MCF 10A (cell line): ENCODE data around the gene OR13C3. TPM values are rescaled to one million over a fixed set of nuclear protein-coding genes. Genes with fewer than 3 reads are reported as not detected.

ENCODE experiments used
- BruUV-seq: library from RNA; stranded (reverse); fragments of 400-500 nt; replicated peaks from 2 replicates; lab custom pipeline; 2021; lab: Mats Ljungman, UMichigan
- CTCF ChIA-PET: fragments of 300-600 bp; sonication (Branson Sonifier 250); formaldehyde crosslinking; extraction: SDS; loops from one replicate; lab custom pipeline; 2021; ENCODE audit warnings: antibody characterized with exemption, inconsistent platforms; lab: Yijun Ruan, JAX
- POLR2A ChIA-PET: fragments of 300-600, 350-650 bp; sonication (Branson Sonifier 250); formaldehyde crosslinking; extraction: SDS; loops from one replicate; lab custom pipeline; 2020; ENCODE audit warnings: antibody characterized with exemption, inconsistent platforms; lab: Yijun Ruan, JAX
- DNase-seq: peaks from one replicate; pipeline ENCODE4 v3.0.0-alpha.2; 2018; ENCODE audit not compliant: unreplicated experiment
- H3K27ac Mint-ChIP-seq: one replicate; pipeline ENCODE4 v1.8.0; 2022; ENCODE audit warnings: mild to moderate bottlenecking, low read depth, mixed read lengths; ENCODE audit not compliant: unreplicated experiment
- H3K27me3 Mint-ChIP-seq: one replicate; pipeline ENCODE4 v1.8.0; 2022; ENCODE audit warnings: mixed read lengths; ENCODE audit not compliant: insufficient read depth, unreplicated experiment
- H3K36me3 Mint-ChIP-seq: one replicate; pipeline ENCODE4 v1.8.0; 2022; ENCODE audit warnings: mild to moderate bottlenecking, moderate library complexity, mixed read lengths; ENCODE audit not compliant: insufficient read depth, unreplicated experiment
- H3K4me1 Mint-ChIP-seq: one replicate; pipeline ENCODE4 v1.8.0; 2022; ENCODE audit warnings: mixed read lengths; ENCODE audit not compliant: insufficient read depth, unreplicated experiment
- H3K4me3 Mint-ChIP-seq: one replicate; pipeline ENCODE4 v1.8.0; 2022; ENCODE audit warnings: mild to moderate bottlenecking, moderate library complexity, mixed read lengths; ENCODE audit not compliant: unreplicated experiment
- H3K9me3 Mint-ChIP-seq: one replicate; pipeline ENCODE4 v1.8.0; 2022; ENCODE audit warnings: mixed read lengths; ENCODE audit not compliant: unreplicated experiment
- intact Hi-C: fragments of 100-400 bp; cut with micrococcal nuclease; formaldehyde crosslinking; loops from 2 replicates; pipeline ENCODE4 v1.14.1; 2022
- total RNA-seq: library from RNA; stranded (reverse); gene quantifications from 2 replicates; pipeline ENCODE4 v1.2.3, GENCODE V29; 2022
- TF ChIP-seq, protein P1 (sequence below): fragments of 200-600 bp; IDR thresholded peaks from one replicate; pipeline ENCODE4 v1.8.0; 2022; ENCODE audit warnings: antibody characterized with exemption, mild to moderate bottlenecking; ENCODE audit not compliant: unreplicated experiment

The OR13C3 gene
- total RNA-seq, 1 experiment from 2014 or later: not detected

DNA sequence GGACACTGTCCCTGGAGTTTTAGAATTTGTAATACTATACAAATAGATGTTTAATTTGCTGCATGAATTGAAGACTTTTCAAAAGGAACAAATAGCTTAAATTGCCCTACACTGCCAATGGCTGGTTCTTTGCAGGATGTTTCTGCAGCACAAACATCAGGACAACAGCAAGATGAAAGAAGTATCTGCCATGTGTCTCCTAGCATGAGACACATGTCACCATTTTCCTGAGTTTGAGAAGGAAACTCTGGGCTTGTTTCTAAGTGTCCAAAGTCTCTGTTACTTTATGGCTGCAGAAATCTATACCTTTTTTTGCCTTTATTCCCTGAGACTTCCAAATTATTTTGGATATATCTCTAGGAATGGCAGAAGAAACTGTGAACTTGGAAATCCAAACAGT, 33.2 kb downstream of the OR13C3 start:
- ChIA-PET CTCF (interaction anchor here (0.6 kb wide), 1 partner anchor 240 kb away, joined by 3 read pairs; no protein-coding TSS in a partner anchor), POLR2A (no interaction called here)
- Mint-ChIP-seq H3K27me3 (no peaks in the 10 kb centered on the region), H3K36me3 (no peaks in the 10 kb centered on the region), H3K4me3 (no peak overlapping the region), H3K9me3 (no peaks in the 10 kb centered on the region), H3K27ac (no peak overlapping the region), H3K4me1 (no peaks in the 10 kb centered on the region)
- no peak for DNase-seq
- TF ChIP-seq, protein P1, sequence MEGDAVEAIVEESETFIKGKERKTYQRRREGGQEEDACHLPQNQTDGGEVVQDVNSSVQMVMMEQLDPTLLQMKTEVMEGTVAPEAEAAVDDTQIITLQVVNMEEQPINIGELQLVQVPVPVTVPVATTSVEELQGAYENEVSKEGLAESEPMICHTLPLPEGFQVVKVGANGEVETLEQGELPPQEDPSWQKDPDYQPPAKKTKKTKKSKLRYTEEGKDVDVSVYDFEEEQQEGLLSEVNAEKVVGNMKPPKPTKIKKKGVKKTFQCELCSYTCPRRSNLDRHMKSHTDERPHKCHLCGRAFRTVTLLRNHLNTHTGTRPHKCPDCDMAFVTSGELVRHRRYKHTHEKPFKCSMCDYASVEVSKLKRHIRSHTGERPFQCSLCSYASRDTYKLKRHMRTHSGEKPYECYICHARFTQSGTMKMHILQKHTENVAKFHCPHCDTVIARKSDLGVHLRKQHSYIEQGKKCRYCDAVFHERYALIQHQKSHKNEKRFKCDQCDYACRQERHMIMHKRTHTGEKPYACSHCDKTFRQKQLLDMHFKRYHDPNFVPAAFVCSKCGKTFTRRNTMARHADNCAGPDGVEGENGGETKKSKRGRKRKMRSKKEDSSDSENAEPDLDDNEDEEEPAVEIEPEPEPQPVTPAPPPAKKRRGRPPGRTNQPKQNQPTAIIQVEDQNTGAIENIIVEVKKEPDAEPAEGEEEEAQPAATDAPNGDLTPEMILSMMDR: no peak
- intact Hi-C loops: no loop called here
- no TSS peak for BruUV-seq

DNA sequence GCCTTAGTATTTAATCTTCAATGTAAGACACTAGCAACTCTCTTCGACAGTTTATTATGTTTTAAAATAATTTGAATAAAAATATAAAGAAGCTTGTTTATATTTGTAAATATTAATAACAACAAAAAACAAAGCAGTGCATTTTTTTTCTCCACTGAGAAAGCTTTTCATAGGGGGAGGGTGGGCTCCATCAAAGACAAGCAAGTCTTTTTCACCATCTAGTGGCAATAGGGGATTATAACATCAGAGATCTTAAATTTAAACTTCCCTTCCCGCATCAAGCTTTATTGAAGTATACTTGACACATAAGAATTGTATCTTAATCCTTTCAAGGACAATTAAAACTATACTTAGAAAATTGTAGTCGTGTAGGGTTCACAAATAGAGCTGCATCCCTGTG, 41.8 kb downstream of the OR13C3 start:
- Mint-ChIP-seq H3K9me3 (no peaks in the 10 kb centered on the region), H3K27ac (no peak overlapping the region), H3K4me1 (no peaks in the 10 kb centered on the region), H3K4me3 (no peak overlapping the region), H3K27me3 (no peaks in the 10 kb centered on the region), H3K36me3 (no peaks in the 10 kb centered on the region)
- TF ChIP-seq, protein P1: peak; percentile 42
- intact Hi-C loops: loop anchor here (2.0 kb wide), 1 partner anchor 318 kb away; no protein-coding TSS in a partner anchor
- CTCF ChIA-PET: interaction anchor here (0.6 to 3.6 kb wide), 22 partner anchors 9 to 380 kb away, joined by 3 to 26 read pairs (median 4); no protein-coding TSS in a partner anchor
- no TSS peak for BruUV-seq
- peak; percentile 6 for DNase-seq
- POLR2A ChIA-PET: no interaction called here

Other genes with a start within 250 kb of the OR13C3 start
- not detected in 2 replicates for gene OR13F1, start 32.6 kb downstream of the OR13C3 start, total RNA-seq
- gene OR13C4, start 9.6 kb downstream of the OR13C3 start, total RNA-seq: not detected in 2 replicates
- gene OR13C8, start 32.3 kb upstream of the OR13C3 start, total RNA-seq: not detected in 2 replicates
- gene OR13C5, start 62.6 kb upstream of the OR13C3 start, total RNA-seq: not detected in 2 replicates
- gene OR13C2, start 68.8 kb upstream of the OR13C3 start, total RNA-seq: not detected in 2 replicates
- not detected in 2 replicates for gene OR13C9, start 81.3 kb upstream of the OR13C3 start, total RNA-seq
- gene OR13D1, start 157.7 kb upstream of the OR13C3 start, total RNA-seq: not detected in 2 replicates
- gene NIPSNAP3A, start 210.8 kb upstream of the OR13C3 start, total RNA-seq: 15.4 and 15.5 TPM in 2 replicates
- gene NIPSNAP3B, start 227.3 kb upstream of the OR13C3 start, total RNA-seq: 0.49 TPM in 1 of 2 replicates, not detected in the other